CD4-positive, CD25-positive, alpha-beta regulatory T cell (primary cell): ENCODE results near the gene FHOD1. TPM values are rescaled to one million over a fixed set of nuclear protein-coding genes. Genes with fewer than 3 reads are reported as not detected.

Experiments used
- ATAC-seq, 2 donors: fragments of 150-1000 bp; cut with Tn5 transposase; one replicate each; pipeline ENCODE4 v1.10.0; 2021; ENCODE audit warnings: low read depth in 2 of 2, moderate number of reproducible peaks in 2 of 2, moderate library complexity in 1 of 2
- DNase-seq, 3 donors: peaks; one replicate each; pipeline versions ENCODE4 v3.0.0 to v3.0.0-alpha.2; 2012 to 2022; ENCODE audit warnings: mixed read lengths in 1 of 3
- H3K27ac ChIP-seq: one replicate; pipeline ENCODE4 v1.7.0; 2013; ENCODE audit warnings: mild to moderate bottlenecking, low read length; ENCODE audit not compliant: insufficient read depth, poor library complexity, severe bottlenecking
- H3K27me3 ChIP-seq: one replicate; pipeline ENCODE4 v1.7.0; 2013; ENCODE audit warnings: low read length; ENCODE audit not compliant: control insufficient read depth, insufficient read depth
- H3K36me3 ChIP-seq: one replicate; pipeline ENCODE4 v1.7.0; 2013; ENCODE audit warnings: mild to moderate bottlenecking, low read length, moderate library complexity; ENCODE audit not compliant: control insufficient read depth, insufficient read depth
- H3K4me1 ChIP-seq: 2 replicates; pipeline ENCODE4 v1.7.0; 2013; ENCODE audit warnings: mild to moderate bottlenecking, low read length; ENCODE audit not compliant: insufficient read depth, control insufficient read depth, poor library complexity, severe bottlenecking
- H3K4me3 ChIP-seq: one replicate; pipeline ENCODE4 v1.7.0; 2013; ENCODE audit warnings: low read depth, mild to moderate bottlenecking, low read length, moderate library complexity
- H3K9me3 ChIP-seq, 2 experiments: 1 replicate in 1 of 2; 2 replicates in 1 of 2; pipeline ENCODE4 v1.7.0; 2013; ENCODE audit warnings: low read length in 2 of 2, mild to moderate bottlenecking in 1 of 2, moderate library complexity in 1 of 2; ENCODE audit not compliant: control insufficient read depth in 2 of 2
- H3K27ac Mint-ChIP-seq, 3 donors: one replicate each; pipeline ENCODE4 v1.8.0; 2020 to 2022; ENCODE audit warnings: mild to moderate bottlenecking in 3 of 3, mixed read lengths in 3 of 3, moderate library complexity in 2 of 3
- H3K27me3 Mint-ChIP-seq: one replicate; pipeline ENCODE4 v1.8.0; 2022; ENCODE audit warnings: mild to moderate bottlenecking, mixed read lengths
- H3K36me3 Mint-ChIP-seq: one replicate; pipeline ENCODE4 v1.8.0; 2020; ENCODE audit warnings: mixed read lengths
- H3K4me1 Mint-ChIP-seq, 4 donors: one replicate each; pipeline ENCODE4 v1.8.0; 2020 to 2022; ENCODE audit warnings: mixed read lengths in 4 of 4, mild to moderate bottlenecking in 1 of 4
- H3K4me3 Mint-ChIP-seq, 4 donors: one replicate each; pipeline ENCODE4 v1.8.0; 2020 to 2022; ENCODE audit warnings: mild to moderate bottlenecking in 4 of 4, mixed read lengths in 4 of 4, moderate library complexity in 3 of 4
- H3K9me3 Mint-ChIP-seq, 7 donors: one replicate each; pipeline ENCODE4 v1.8.0; 2020 to 2022; ENCODE audit warnings: mixed read lengths in 7 of 7, mild to moderate bottlenecking in 3 of 7, moderate library complexity in 2 of 7
- polyA plus RNA-seq, 4 donors: library from polyadenylated mRNA; unstranded; fragments of 300-500 nt; fragmentation: Illumina TruSeq; gene quantifications; one replicate each; pipeline ENCODE4 v1.2.3, GENCODE V29; 2021
- total RNA-seq: library from RNA; stranded (reverse); gene quantifications from one replicate; pipeline ENCODE4 v1.2.3, GENCODE V29; 2022

Gene FHOD1
- total and polyA plus RNA-seq, 5 donors from 2014 or later: 1.9 to 34.5 (median 3.6) TPM

DNA sequence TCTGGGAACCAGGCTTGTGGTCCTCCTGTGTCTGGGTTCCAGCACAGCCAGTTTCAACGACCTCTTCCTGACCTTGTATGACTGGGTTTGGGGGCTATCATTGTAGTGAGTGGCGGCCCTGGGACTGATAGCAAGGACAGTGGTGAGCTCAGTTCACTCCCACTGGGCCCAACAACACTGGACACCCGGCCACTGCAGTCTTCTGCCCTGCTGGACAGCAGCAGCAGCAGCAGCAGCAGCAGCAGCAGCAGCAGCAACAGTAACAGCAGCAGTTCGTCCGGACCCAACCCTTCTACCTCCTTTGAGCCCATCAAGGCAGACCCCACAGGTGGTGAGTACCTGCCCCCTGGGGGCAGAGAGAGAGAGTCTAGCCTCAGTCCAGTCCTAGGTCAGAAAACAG lies 51.6 kb downstream of the FHOD1 start:
- H3K4me3 ChIP-seq: no peak overlapping the region
- peaks cover 50% of the 10 kb centered on the region for H3K36me3 ChIP-seq
- ATAC-seq (no peak), DNase-seq (no peak)
- no peak overlapping the region for H3K27ac Mint-ChIP-seq
- no peak overlapping the region for H3K27ac ChIP-seq
- peak overlapping the region in 2 of 4 donors; percentile 43 to 45 for H3K4me3 Mint-ChIP-seq
- peaks cover 26% of the 10 kb centered on the region for H3K4me1 ChIP-seq
- no peaks in the 10 kb centered on the region for H3K27me3 ChIP-seq
- H3K36me3 Mint-ChIP-seq: peaks cover 27% of the 10 kb centered on the region
- peaks cover 9 to 56% (median 32%) of the 10 kb centered on the region in 4 donors for H3K4me1 Mint-ChIP-seq
- H3K9me3 Mint-ChIP-seq: no peaks in the 10 kb centered on the region
- no peaks in the 10 kb centered on the region for H3K9me3 ChIP-seq
- no peaks in the 10 kb centered on the region for H3K27me3 Mint-ChIP-seq

DNA sequence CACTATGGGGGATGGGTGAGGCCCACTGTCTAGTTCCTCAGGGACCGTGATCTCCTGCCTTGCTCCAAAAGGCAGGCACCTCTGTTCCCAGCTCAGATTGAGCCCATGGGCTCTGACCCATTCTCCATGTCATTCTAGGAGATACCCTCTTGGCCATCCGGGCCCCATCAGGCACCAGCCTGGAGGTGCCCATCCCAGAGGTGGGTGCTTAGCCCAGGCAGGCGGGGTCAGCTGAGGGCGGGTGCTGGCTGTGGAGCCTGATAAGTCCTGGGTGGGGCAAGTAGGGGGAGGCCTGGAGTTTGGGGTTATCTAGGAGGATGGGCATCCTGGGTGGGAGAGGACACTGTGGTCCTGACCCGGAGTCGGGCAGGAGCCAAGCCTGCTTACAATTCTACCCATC lies 53.0 kb downstream of the FHOD1 start:
- H3K36me3 ChIP-seq: peaks cover 50% of the 10 kb centered on the region
- Mint-ChIP-seq H3K27me3 (no peaks in the 10 kb centered on the region), H3K4me3 (peak overlapping the region; percentile 90 to 97 (median 94)), H3K4me1 (peaks cover 9 to 56% (median 32%) of the 10 kb centered on the region in 4 donors), H3K9me3 (no peaks in the 10 kb centered on the region), H3K36me3 (peaks cover 27% of the 10 kb centered on the region), H3K27ac (peak overlapping the region in 2 of 3 donors; percentile 83 to 87)
- no peaks in the 10 kb centered on the region for H3K9me3 ChIP-seq
- ATAC-seq (no peak), DNase-seq (no peak)
- no peak overlapping the region for H3K4me3 ChIP-seq
- H3K27me3 ChIP-seq: no peaks in the 10 kb centered on the region
- H3K4me1 ChIP-seq: peaks cover 26% of the 10 kb centered on the region
- no peak overlapping the region for H3K27ac ChIP-seq

DNA sequence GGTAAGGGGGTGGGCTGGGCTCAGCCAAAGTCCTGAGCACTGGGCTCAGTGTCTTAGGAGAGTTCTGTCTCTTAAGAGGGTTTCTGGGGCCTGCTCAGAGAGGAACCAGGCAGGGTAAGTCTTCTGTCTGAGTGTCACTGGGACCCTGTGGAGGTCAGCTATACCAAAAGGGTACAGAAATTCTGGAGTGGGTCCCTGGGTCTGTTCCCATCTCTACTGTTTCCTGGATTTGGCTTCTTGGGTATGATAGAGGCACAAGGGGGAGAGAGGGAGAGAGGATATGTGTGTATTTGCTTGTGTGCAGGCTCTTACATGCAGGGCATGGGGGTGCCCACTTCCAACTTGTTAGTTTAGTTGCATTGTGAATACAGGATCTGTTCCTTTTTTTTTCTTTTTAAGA lies 53.7 kb downstream of the FHOD1 start:
- Histone ChIP-seq H3K27me3 (no peaks in the 10 kb centered on the region), H3K9me3 (no peaks in the 10 kb centered on the region), H3K27ac (no peak overlapping the region), H3K4me3 (peak overlapping the region; percentile 82), H3K4me1 (peaks cover 26% of the 10 kb centered on the region), H3K36me3 (peaks cover 47% of the 10 kb centered on the region)
- Mint-ChIP-seq H3K9me3 (no peaks in the 10 kb centered on the region), H3K4me3 (peak overlapping the region; percentile 90 to 97 (median 94)), H3K27ac (peak overlapping the region; percentile 71 to 87 (median 83)), H3K36me3 (peaks cover 27% of the 10 kb centered on the region), H3K27me3 (no peaks in the 10 kb centered on the region), H3K4me1 (peaks cover 9 to 55% (median 32%) of the 10 kb centered on the region in 4 donors)
- DNase-seq (no peak), ATAC-seq (no peak)

DNA sequence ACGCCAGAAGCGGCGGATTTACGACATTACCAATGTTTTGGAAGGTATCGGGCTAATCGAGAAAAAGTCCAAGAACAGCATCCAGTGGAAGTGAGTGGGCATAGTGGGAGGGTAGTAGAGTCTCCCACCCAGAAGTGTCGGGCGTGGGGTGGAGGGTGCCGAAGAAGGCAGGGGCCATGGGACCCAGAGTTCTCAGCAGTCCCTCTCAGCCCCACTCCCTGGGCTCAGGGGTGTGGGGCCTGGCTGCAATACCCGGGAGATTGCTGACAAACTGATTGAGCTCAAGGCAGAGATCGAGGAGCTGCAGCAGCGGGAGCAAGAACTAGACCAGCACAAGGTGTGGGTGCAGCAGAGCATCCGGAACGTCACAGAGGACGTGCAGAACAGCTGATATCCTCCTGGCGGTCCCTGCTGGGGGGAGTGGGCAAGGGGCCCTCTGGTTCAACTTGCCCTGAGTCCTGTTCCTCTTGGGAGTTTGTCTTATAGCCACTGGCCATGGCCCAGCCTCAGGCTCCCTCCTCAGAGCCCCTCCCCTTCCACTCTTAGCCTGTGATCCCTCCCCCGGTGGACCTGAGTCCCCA lies 54.4 kb downstream of the FHOD1 start:
- H3K27me3 ChIP-seq: no peaks in the 10 kb centered on the region
- H3K9me3 Mint-ChIP-seq: no peaks in the 10 kb centered on the region
- H3K36me3 Mint-ChIP-seq: peaks cover 24% of the 10 kb centered on the region
- H3K36me3 ChIP-seq: peaks cover 41% of the 10 kb centered on the region
- peak overlapping the region; percentile 83 to 87 (median 86) for H3K27ac Mint-ChIP-seq
- ATAC-seq (no peak), DNase-seq (no peak)
- peak overlapping the region; percentile 78 for H3K27ac ChIP-seq
- peak overlapping the region; percentile 82 for H3K4me3 ChIP-seq
- H3K9me3 ChIP-seq: no peaks in the 10 kb centered on the region
- H3K4me3 Mint-ChIP-seq: peak overlapping the region; percentile 90 to 97 (median 94)
- H3K4me1 ChIP-seq: peaks cover 26% of the 10 kb centered on the region
- H3K4me1 Mint-ChIP-seq: peaks cover 9 to 53% (median 29%) of the 10 kb centered on the region in 4 donors
- no peaks in the 10 kb centered on the region for H3K27me3 Mint-ChIP-seq

DNA sequence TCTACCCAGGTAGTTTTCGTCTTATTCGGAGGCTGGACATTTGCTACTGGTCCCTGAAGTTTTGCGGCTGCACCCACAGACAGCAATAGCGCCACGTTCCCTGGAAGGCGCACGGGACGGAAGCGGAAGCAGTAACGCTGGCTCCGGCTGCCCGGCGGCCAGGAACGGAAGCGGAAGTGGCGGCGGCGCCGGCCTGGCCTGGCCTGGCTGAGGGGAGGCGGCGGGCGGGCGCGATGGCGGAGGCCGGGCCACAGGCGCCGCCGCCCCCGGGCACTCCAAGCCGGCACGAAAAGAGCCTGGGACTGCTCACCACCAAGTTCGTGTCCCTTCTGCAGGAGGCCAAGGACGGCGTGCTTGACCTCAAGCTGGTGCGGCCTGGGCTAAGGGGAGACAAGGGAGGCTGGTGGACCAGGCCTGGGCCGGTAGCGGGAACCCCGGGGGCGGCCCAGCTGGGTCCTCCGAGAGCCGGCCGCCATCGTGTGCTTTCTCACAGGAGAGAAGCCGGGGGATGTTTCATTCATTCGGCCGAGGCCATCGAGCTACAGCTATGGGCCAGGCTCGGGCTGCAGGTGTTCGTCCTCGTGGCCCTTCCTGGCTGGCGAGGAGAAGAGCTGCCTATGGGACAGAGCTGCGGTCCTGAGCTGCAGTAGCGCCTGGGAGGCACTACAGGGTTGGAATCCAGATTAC lies 55.1 kb downstream of the FHOD1 start, which contains the start of gene E2F4:
E2F4 (plus strand) TSS at position 161 of the 687 bp plus-strand sequence; CDS start at position 234, 73 bp downstream.
- Histone ChIP-seq H3K27me3 (no peaks in the 10 kb centered on the region), H3K4me3 (peak within 1 kb of the TSS; percentile 82), H3K9me3 (no peaks in the 10 kb centered on the region), H3K4me1 (peaks cover 26% of the 10 kb centered on the region), H3K27ac (peak within 1 kb of the TSS; percentile 78), H3K36me3 (peaks cover 34% of the 10 kb centered on the region)
- no peaks in the 10 kb centered on the region for H3K27me3 Mint-ChIP-seq
- peaks cover 9 to 53% (median 26%) of the 10 kb centered on the region in 4 donors for H3K4me1 Mint-ChIP-seq
- H3K27ac Mint-ChIP-seq: peak within 1 kb of the TSS; percentile 86 to 95 (median 88)
- ATAC-seq (peak; percentile 93 to 96), DNase-seq (peak; percentile 79 to 95 (median 83))
- H3K9me3 Mint-ChIP-seq: no peaks in the 10 kb centered on the region
- peak within 1 kb of the TSS; percentile 90 to 97 (median 94) for H3K4me3 Mint-ChIP-seq
- H3K36me3 Mint-ChIP-seq: peaks cover 24% of the 10 kb centered on the region

DNA sequence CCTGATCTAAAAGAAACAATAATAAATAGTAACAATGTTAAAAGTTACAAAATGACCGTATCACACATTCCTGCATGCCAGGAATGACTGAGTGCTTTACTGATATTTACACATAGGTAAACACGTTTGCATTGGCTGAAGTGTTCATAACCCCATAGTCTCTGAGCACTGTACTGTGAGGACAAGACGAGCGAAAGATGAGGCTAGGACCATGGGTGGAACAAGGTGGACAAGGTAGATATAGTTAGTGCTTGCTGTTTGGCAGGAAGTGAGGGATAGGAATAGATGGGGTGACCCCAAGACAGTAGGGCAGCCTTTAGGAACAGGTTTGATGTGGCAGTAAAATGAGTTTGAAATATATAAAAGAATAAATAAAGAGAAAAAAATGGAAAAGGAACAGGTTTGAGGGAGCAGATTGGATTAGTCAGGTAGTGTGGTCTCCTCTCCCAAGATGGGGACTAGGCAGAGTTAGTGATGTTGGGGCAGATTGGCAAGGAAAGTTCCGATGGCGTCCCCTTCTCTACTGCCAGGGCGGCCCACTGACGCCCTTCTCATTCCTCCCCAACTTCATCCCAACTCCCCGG lies 55.8 kb downstream of the FHOD1 start:
- Mint-ChIP-seq H3K4me3 (peak overlapping the region; percentile 90 to 97 (median 94)), H3K9me3 (no peaks in the 10 kb centered on the region), H3K4me1 (peaks cover 9 to 50% (median 20%) of the 10 kb centered on the region in 4 donors), H3K36me3 (peaks cover 17% of the 10 kb centered on the region), H3K27ac (peak overlapping the region; percentile 48 to 95 (median 88)), H3K27me3 (no peaks in the 10 kb centered on the region)
- peaks cover under 1% of the 10 kb centered on the region for H3K27me3 ChIP-seq
- no peaks in the 10 kb centered on the region for H3K9me3 ChIP-seq
- DNase-seq: no peak
- H3K27ac ChIP-seq: peak overlapping the region; percentile 78
- H3K36me3 ChIP-seq: peaks cover 28% of the 10 kb centered on the region
- H3K4me1 ChIP-seq: peaks cover 26% of the 10 kb centered on the region
- ATAC-seq: no peak
- H3K4me3 ChIP-seq: peak overlapping the region; percentile 76

DNA sequence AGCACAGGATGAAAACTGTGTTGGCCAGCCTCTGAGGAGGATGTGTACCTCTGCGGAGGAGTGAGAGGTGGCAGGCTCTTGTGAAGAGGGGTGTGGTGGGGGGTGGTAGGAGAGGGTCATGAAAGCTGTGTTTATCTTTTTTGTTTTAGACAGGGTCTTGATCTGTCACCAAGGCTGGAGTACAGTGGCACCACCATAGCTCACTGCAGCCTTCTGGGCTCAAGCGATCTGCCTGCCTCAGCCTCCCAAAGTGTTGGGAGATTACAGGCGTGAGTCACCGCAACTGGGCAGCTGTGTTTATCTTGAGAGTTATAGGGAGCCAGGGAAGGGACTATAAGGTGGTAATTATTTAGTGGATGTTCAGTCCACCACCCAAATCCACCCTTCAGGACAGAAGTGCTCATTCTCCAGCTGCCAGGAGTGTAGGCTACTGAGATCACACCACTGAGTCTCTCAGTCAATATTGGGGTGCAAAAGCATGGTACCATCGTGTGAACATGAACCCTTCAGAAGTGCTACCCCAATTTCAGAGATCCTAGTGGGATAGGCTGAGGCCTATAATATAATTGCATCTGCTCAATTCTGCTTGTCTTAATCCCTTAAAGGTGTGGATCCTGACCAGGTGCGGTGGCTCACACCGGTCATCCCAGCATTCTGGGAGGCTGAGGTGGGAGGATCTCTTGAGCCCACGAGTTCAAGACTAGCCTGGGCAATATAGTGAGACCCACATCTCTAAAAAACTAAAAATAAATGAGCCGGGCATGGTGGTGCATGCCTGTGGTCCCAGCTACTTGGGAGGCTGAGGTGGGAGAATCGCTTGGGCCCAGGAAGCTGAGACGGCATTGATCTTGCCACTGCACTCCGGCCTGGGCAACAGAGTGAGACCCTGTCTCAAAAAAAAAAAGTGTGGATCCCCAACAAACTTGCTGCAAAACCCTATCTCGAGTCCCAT lies 56.6 kb downstream of the FHOD1 start:
- no peak for ATAC-seq
- Mint-ChIP-seq H3K4me3 (peak overlapping the region in 3 of 4 donors; percentile 90 to 97 (median 96)), H3K9me3 (no peaks in the 10 kb centered on the region), H3K27ac (peak overlapping the region in 1 of 3 donors; percentile 88), H3K27me3 (peaks cover 4% of the 10 kb centered on the region), H3K36me3 (peaks cover 10% of the 10 kb centered on the region), H3K4me1 (peaks cover 9 to 48% (median 17%) of the 10 kb centered on the region in 4 donors)
- H3K36me3 ChIP-seq: peaks cover 20% of the 10 kb centered on the region
- H3K4me3 ChIP-seq: no peak overlapping the region
- no peak for DNase-seq
- H3K27me3 ChIP-seq: peaks cover 3% of the 10 kb centered on the region
- H3K4me1 ChIP-seq: peaks cover 29% of the 10 kb centered on the region
- H3K27ac ChIP-seq: no peak overlapping the region
- H3K9me3 ChIP-seq: no peaks in the 10 kb centered on the region
